Nephron (organoid): ENCODE results near the gene L1CAM.
A peak's percentile ranks its signal among the peaks of the same experiment; 100 is the strongest.

Experiments used
- H3K27ac Mint-ChIP-seq, 3 experiments: 2 replicates each; pipeline ENCODE4 v1.8.0; 2020; ENCODE audit warnings: mixed read lengths in 3 of 3, mild to moderate bottlenecking in 2 of 3, moderate library complexity in 1 of 3
- H3K27me3 Mint-ChIP-seq: 2 replicates; pipeline ENCODE4 v1.8.0; 2021; ENCODE audit warnings: low read depth, mild to moderate bottlenecking, moderate library complexity, mixed read lengths
- H3K36me3 Mint-ChIP-seq: 2 replicates; pipeline ENCODE4 v1.8.0; 2020; ENCODE audit warnings: low read depth, mixed read lengths
- H3K4me1 Mint-ChIP-seq: 2 replicates; pipeline ENCODE4 v1.8.0; 2020; ENCODE audit warnings: mixed read lengths
- H3K4me3 Mint-ChIP-seq, 3 experiments: 2 replicates each; pipeline ENCODE4 v1.8.0; 2020; ENCODE audit warnings: mild to moderate bottlenecking in 3 of 3, mixed read lengths in 3 of 3, moderate library complexity in 2 of 3
- H3K9me3 Mint-ChIP-seq: 2 replicates; pipeline ENCODE4 v1.8.0; 2020; ENCODE audit warnings: mixed read lengths
- CTCF ChIP-seq, 3 experiments: fragments of 200-600 bp; sonication (generic); IDR thresholded peaks; one replicate each; pipeline ENCODE4 v1.5.0; 2021; ENCODE audit warnings: antibody characterized with exemption in 3 of 3; ENCODE audit not compliant: unreplicated experiment in 3 of 3

Gene L1CAM

GRCh38 chrX:153921511-153922446 is 35.8 kb upstream of the L1CAM start:
- Mint-ChIP-seq H3K27me3 (peaks cover 3% of the 10 kb centered on the region), H3K36me3 (no peaks in the 10 kb centered on the region), H3K4me1 (peaks cover 15% of the 10 kb centered on the region), H3K4me3 (no peak overlapping the region), H3K27ac (peak overlapping the region in 1 of 3 experiments; percentile 19), H3K9me3 (peaks cover 10% of the 10 kb centered on the region)
- no peak for TF ChIP-seq CTCF (IDR thresholded peaks at IDR 0.05; ENCODE audit: unreplicated experiment in 3 of 3)

GRCh38 chrX:153921070-153921469 is 35.1 kb upstream of the L1CAM start:
- no peak overlapping the region for H3K4me3 Mint-ChIP-seq

GRCh38 chrX:153920546-153920945 is 34.6 kb upstream of the L1CAM start:
- H3K4me1 Mint-ChIP-seq = peaks cover 15% of the 10 kb centered on the region
- peaks cover 3% of the 10 kb centered on the region for H3K27me3 Mint-ChIP-seq
- H3K9me3 Mint-ChIP-seq = peaks cover 12% of the 10 kb centered on the region
- no peak overlapping the region for H3K27ac Mint-ChIP-seq
- TF ChIP-seq CTCF (IDR thresholded peaks at IDR 0.05; ENCODE audit: unreplicated experiment in 3 of 3) = no peak
- H3K4me3 Mint-ChIP-seq = no peak overlapping the region
- no peaks in the 10 kb centered on the region for H3K36me3 Mint-ChIP-seq

More at GRCh38 chrX:153921070-153921469, 35.1 kb upstream of the L1CAM start:
- Mint-ChIP-seq H3K27ac (no peak overlapping the region), H3K36me3 (no peaks in the 10 kb centered on the region), H3K4me1 (peaks cover 15% of the 10 kb centered on the region), H3K9me3 (peaks cover 12% of the 10 kb centered on the region), H3K27me3 (peaks cover 3% of the 10 kb centered on the region)
- no peak for TF ChIP-seq CTCF (IDR thresholded peaks at IDR 0.05; ENCODE audit: unreplicated experiment in 3 of 3)

- Mint-ChIP-seq H3K4me1 (peaks cover 8% of the 10 kb centered on the region), H3K4me3 (no peak overlapping the region), H3K36me3 (no peaks in the 10 kb centered on the region), H3K9me3 (peaks cover 17% of the 10 kb centered on the region), H3K27me3 (no peaks in the 10 kb centered on the region), H3K27ac (no peak overlapping the region)
- TF ChIP-seq CTCF (IDR thresholded peaks at IDR 0.05; ENCODE audit: unreplicated experiment in 3 of 3) = no peak
Observed at GRCh38 chrX:153919281-153919680, 33.3 kb upstream of the L1CAM start.

GRCh38 chrX:153917869-153918268 is 31.9 kb upstream of the L1CAM start:
- H3K9me3 Mint-ChIP-seq = peaks cover 20% of the 10 kb centered on the region
- TF ChIP-seq CTCF (IDR thresholded peaks at IDR 0.05; ENCODE audit: unreplicated experiment in 3 of 3) = no peak
- no peak overlapping the region for H3K4me3 Mint-ChIP-seq
- H3K27me3 Mint-ChIP-seq = no peaks in the 10 kb centered on the region
- peaks cover 5% of the 10 kb centered on the region for H3K4me1 Mint-ChIP-seq
- H3K27ac Mint-ChIP-seq = no peak overlapping the region
- no peaks in the 10 kb centered on the region for H3K36me3 Mint-ChIP-seq

- no peak overlapping the region for H3K4me3 Mint-ChIP-seq
- H3K4me1 Mint-ChIP-seq = no peaks in the 10 kb centered on the region
- no peaks in the 10 kb centered on the region for H3K36me3 Mint-ChIP-seq
- no peaks in the 10 kb centered on the region for H3K27me3 Mint-ChIP-seq
- H3K27ac Mint-ChIP-seq = no peak overlapping the region
- peaks cover 23% of the 10 kb centered on the region for H3K9me3 Mint-ChIP-seq
- TF ChIP-seq CTCF (IDR thresholded peaks at IDR 0.05; ENCODE audit: unreplicated experiment in 3 of 3) = no peak
Observed at GRCh38 chrX:153913701-153914100, 27.7 kb upstream of the L1CAM start.
